ENCODE measurements around the gene SREBF2.

The SREBF2 gene

DNA sequence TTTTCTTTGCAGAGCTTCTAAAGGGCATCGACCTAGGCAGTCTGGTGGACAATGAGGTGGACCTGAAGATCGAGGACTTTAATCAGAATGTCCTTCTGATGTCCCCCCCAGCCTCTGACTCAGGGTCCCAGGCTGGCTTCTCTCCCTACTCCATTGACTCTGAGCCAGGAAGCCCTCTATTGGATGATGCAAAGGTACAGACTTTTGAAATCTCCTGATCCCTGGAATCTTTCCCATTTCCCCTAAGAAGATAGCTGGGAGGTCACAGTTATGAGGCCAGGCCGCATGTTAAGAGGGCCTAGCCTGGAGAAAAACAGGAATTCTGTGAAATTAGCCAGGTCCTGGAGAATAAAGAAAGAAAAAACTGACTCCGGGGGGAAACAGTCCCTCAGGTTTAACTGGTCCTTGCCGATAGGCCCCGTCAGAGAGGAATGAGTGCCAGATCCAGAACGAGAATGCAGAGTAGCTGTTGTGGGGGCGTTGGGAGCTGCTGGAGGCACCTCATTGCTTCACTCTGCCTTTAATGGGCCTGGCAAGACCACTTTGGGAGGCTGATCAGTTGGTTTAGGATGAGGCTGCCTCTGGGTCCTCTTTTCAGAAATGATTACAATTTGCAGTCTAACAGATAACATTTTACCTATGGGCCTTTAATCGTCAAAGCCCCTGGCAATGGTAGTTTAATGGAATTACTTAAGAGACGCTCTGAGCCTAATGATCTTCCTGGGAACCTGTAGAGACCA, 42.8 kb downstream of the SREBF2 start:
- H3K9me3 ChIP-seq (ENCODE audit: severe bottlenecking), result no peaks in the 10 kb centered on the region
- peaks cover 93% of the 10 kb centered on the region for H3K36me3 ChIP-seq
- no peak overlapping the region for H3K4me3 ChIP-seq (ENCODE audit: low read depth, low read length)
- H3K27ac ChIP-seq, result no peak overlapping the region
- DNase-seq, result no peak
- TF ChIP-seq, protein P1, sequence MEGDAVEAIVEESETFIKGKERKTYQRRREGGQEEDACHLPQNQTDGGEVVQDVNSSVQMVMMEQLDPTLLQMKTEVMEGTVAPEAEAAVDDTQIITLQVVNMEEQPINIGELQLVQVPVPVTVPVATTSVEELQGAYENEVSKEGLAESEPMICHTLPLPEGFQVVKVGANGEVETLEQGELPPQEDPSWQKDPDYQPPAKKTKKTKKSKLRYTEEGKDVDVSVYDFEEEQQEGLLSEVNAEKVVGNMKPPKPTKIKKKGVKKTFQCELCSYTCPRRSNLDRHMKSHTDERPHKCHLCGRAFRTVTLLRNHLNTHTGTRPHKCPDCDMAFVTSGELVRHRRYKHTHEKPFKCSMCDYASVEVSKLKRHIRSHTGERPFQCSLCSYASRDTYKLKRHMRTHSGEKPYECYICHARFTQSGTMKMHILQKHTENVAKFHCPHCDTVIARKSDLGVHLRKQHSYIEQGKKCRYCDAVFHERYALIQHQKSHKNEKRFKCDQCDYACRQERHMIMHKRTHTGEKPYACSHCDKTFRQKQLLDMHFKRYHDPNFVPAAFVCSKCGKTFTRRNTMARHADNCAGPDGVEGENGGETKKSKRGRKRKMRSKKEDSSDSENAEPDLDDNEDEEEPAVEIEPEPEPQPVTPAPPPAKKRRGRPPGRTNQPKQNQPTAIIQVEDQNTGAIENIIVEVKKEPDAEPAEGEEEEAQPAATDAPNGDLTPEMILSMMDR (IDR thresholded peaks at IDR 0.05; ENCODE audit: low read depth, low read length), result no peak
- no peaks in the 10 kb centered on the region for H3K27me3 ChIP-seq (ENCODE audit: insufficient read depth, low read depth, severe bottlenecking)

GRCh38 chr22:41876275-41876674, 43.4 kb downstream of the SREBF2 start:
- TF ChIP-seq, protein P1 (IDR thresholded peaks at IDR 0.05; ENCODE audit: low read depth, low read length), result no peak
- no peaks in the 10 kb centered on the region for H3K27me3 ChIP-seq (ENCODE audit: insufficient read depth, low read depth, severe bottlenecking)
- no peaks in the 10 kb centered on the region for H3K9me3 ChIP-seq (ENCODE audit: severe bottlenecking)
- DNase-seq, result no peak
- no peak overlapping the region for H3K4me3 ChIP-seq (ENCODE audit: low read depth, low read length)
- H3K36me3 ChIP-seq, result peaks cover 93% of the 10 kb centered on the region
- no peak overlapping the region for H3K27ac ChIP-seq

GRCh38 chr22:41876675-41877074, 43.8 kb downstream of the SREBF2 start:
- Histone ChIP-seq H3K9me3 (ENCODE audit: severe bottlenecking) (no peaks in the 10 kb centered on the region), H3K27me3 (ENCODE audit: insufficient read depth, low read depth, severe bottlenecking) (no peaks in the 10 kb centered on the region), H3K4me3 (ENCODE audit: low read depth, low read length) (no peak overlapping the region), H3K36me3 (peaks cover 93% of the 10 kb centered on the region), H3K27ac (no peak overlapping the region)
- TF ChIP-seq, protein P1 (IDR thresholded peaks at IDR 0.05; ENCODE audit: low read depth, low read length), result no peak
- no peak for DNase-seq

DNA sequence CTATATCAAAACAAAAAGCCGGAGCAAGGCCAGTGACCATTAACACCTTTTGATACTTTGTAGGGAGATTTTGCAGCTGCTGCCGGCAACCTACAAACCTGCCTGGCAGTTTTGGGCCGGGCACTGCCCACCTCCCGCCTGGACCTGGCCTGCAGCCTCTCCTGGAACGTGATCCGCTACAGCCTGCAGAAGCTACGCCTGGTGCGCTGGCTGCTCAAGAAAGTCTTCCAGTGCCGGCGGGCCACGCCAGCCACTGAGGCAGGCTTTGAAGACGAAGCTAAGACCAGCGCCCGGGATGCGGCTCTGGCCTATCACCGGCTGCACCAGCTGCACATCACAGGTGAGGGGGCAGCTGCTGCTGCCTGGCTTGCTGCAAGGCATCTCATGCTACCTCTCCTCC, 47.7 kb downstream of the SREBF2 start:
- no peak overlapping the region for H3K4me3 ChIP-seq (ENCODE audit: low read depth, low read length)
- H3K9me3 ChIP-seq (ENCODE audit: severe bottlenecking), result no peaks in the 10 kb centered on the region
- H3K27ac ChIP-seq, result no peak overlapping the region
- peaks cover 96% of the 10 kb centered on the region for H3K36me3 ChIP-seq
- DNase-seq, result no peak
- TF ChIP-seq, protein P1 (IDR thresholded peaks at IDR 0.05; ENCODE audit: low read depth, low read length), result no peak
- H3K27me3 ChIP-seq (ENCODE audit: insufficient read depth, low read depth, severe bottlenecking), result no peaks in the 10 kb centered on the region

DNA sequence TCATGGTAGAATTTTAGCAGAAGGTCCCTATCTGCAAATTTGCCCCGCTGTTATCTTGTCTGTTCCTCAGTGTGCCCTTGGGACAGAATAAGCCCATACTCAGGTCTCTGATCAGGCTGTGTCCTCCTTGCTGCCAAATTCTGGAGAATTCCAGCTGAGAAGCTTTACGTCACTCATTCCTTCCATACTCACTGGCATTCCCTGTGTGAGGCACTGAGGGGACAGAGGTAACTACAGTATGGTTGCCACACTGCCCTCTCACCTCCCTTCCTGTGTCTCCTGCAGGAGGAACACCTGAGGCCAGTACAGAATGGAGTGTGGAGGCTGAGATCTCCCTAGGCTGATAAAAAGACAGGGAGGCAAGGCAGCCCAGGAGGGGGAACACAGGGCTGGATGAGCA, 50.5 kb downstream of the SREBF2 start:
- DNase-seq, result no peak
- no peak overlapping the region for H3K4me3 ChIP-seq (ENCODE audit: low read depth, low read length)

More for the DNA sequence above, 50.5 kb downstream of the SREBF2 start:
- no peak overlapping the region for H3K27ac ChIP-seq
- H3K9me3 ChIP-seq (ENCODE audit: severe bottlenecking), result no peaks in the 10 kb centered on the region
- no peaks in the 10 kb centered on the region for H3K27me3 ChIP-seq (ENCODE audit: insufficient read depth, low read depth, severe bottlenecking)
- peaks cover 96% of the 10 kb centered on the region for H3K36me3 ChIP-seq
- TF ChIP-seq, protein P1 (IDR thresholded peaks at IDR 0.05; ENCODE audit: low read depth, low read length), result no peak
